ENCODE results near the gene ARMC2. TPM values are rescaled to one million over a fixed set of nuclear protein-coding genes. Genes with fewer than 3 reads are reported as not detected.

Gene ARMC2
- total and polyA plus RNA-seq, 2 of the 8 experiments (the other 6 are each of a cell fraction or from before 2014, with no cell fraction given): 1.6 to 4.4 TPM

GRCh38 chr6:108870357-108870756 lies 22.1 kb downstream of the ARMC2 start:
- Histone ChIP-seq H3K4me2 (ENCODE audit: insufficient read depth in 1 of 2, low read depth in 2 of 2, low read length in 2 of 2) (no peak overlapping the region), H3K79me1 (ENCODE audit: low read depth, low read length) (no peaks in the 10 kb centered on the region), H2BK120ac (replicated peaks; ENCODE audit: low read depth, low read length) (no peak overlapping the region), H4K20me1 (replicated peaks in 1 of 2; ENCODE audit: control insufficient read depth in 1 of 2, insufficient read depth in 2 of 2, low read length in 2 of 2) (no peaks in the 10 kb centered on the region), H2BK12ac (ENCODE audit: low read depth, low read length) (no peak overlapping the region), H2BK15ac (ENCODE audit: low read length) (no peak overlapping the region), H3K23me2 (ENCODE audit: low read depth, low read length) (no peaks in the 10 kb centered on the region), H3K14ac (ENCODE audit: insufficient read length) (no peak overlapping the region), H4K5ac (ENCODE audit: insufficient read length, low read depth, low read length) (no peak overlapping the region), H3K36me3 (ENCODE audit: control insufficient read depth in 2 of 4, insufficient read depth in 4 of 4, low read length in 3 of 4) (no peaks in the 10 kb centered on the region), H3K4me3 (ENCODE audit: extremely low read depth in 1 of 4, insufficient read depth in 2 of 4, low read depth in 3 of 4, low read length in 4 of 4) (no peak overlapping the region), H3K9me3 (ENCODE audit: insufficient read depth in 2 of 2, low read depth in 1 of 2, low read length in 1 of 2) (no peaks in the 10 kb centered on the region), H3K23ac (ENCODE audit: insufficient read length) (no peak overlapping the region), H4K91ac (replicated peaks; ENCODE audit: insufficient read length, low read length) (no peak overlapping the region), H3K27me3 (replicated peaks in 1 of 4; ENCODE audit: control insufficient read depth in 3 of 4, extremely low read depth in 1 of 4, insufficient read depth in 3 of 4, low read length in 3 of 4) (no peaks in the 10 kb centered on the region), H2AK5ac (ENCODE audit: low read depth, low read length) (no peak overlapping the region), H2BK20ac (ENCODE audit: low read length) (no peak overlapping the region), H2AFZ (ENCODE audit: low read length) (no peak overlapping the region), H3K18ac (ENCODE audit: extremely low read depth, low read length) (no peak overlapping the region), H3K9ac (replicated peaks in 1 of 4; ENCODE audit: extremely low read depth in 1 of 4, low read depth in 3 of 4, low read length in 3 of 4) (no peak overlapping the region), H3K4ac (replicated peaks; ENCODE audit: insufficient read length, low read depth, low read length) (no peak overlapping the region), H3K79me2 (ENCODE audit: control insufficient read depth in 1 of 2, insufficient read depth in 2 of 2, low read length in 2 of 2) (no peaks in the 10 kb centered on the region), H2BK5ac (ENCODE audit: low read depth, low read length) (no peak overlapping the region), H4K8ac (ENCODE audit: extremely low read depth, insufficient read depth, low read length) (no peak overlapping the region), H3K4me1 (replicated peaks in 1 of 4; ENCODE audit: control insufficient read depth in 3 of 4, insufficient read depth in 4 of 4, low read length in 3 of 4) (peaks cover 0 to 10% (median 1%) of the 10 kb centered on the region in 4 experiments; a peak in 5 of 7 replicates), H3K56ac (replicated peaks; ENCODE audit: insufficient read length, low read depth, low read length) (no peak overlapping the region), H3K27ac (ENCODE audit: low read depth, low read length) (no peak overlapping the region)
- CTCF ChIA-PET (ENCODE audit: partially characterized antibody): interaction anchor here (0.6 to 4.6 kb wide), 7 partner anchors 11 to 865 kb away, joined by 3 to 17 read pairs (median 7); partner anchors contain the start of gene ARMC2
- 94% methylated on average over 2 of the region's 2 CpGs; no CpG with 5 or more reads in 1 of the 2 experiments for WGBS, 2 experiments (ENCODE audit: extremely low coverage in 1 of 2, insufficient coverage in 1 of 2, insufficient read length in 1 of 2, insufficient replicate concordance in 2 of 2, low coverage in 1 of 2, low lambda C conversion rate in 2 of 2, missing lambda C conversion rate in 1 of 2)
- TF ChIP-seq CREB1 (IDR thresholded peaks at IDR 0.05) (no peak), SP4 (IDR thresholded peaks at IDR 0.05; ENCODE audit: low read length) (no peak), ZNF274 (IDR thresholded peaks at IDR 0.05; ENCODE audit: borderline replicate concordance, extremely low read depth, low read length) (no peak), FOSL1 (IDR thresholded peaks at IDR 0.05; ENCODE audit: insufficient read depth, low read depth, low read length) (no peak), RNF2 (IDR thresholded peaks at IDR 0.05; ENCODE audit: borderline replicate concordance, low read depth, low read length, missing control alignments, poor library complexity, severe bottlenecking) (no peak), EP300 (IDR thresholded peaks at IDR 0.05; ENCODE audit: borderline replicate concordance in 1 of 2, low read depth in 2 of 2, low read length in 2 of 2) (no peak)
- FAIRE-seq (no peak), DNase-seq (ENCODE audit: low read depth in 1 of 2, low spot score in 2 of 2) (no peak)
- POLR2A ChIA-PET (ENCODE audit: partially characterized antibody): no interaction called here

Data from H1 (cell line).